Heart left ventricle (tissue), 13 donors: ENCODE measurements around the gene FLG2.

Source experiments
- CTCF ChIP-seq, 12 donors: fragments of 200-600 bp; sonication (generic) in 4 of 12; IDR thresholded peaks; one replicate each; pipeline versions ENCODE4 v1.5.0 to v1.8.0; 2018 to 2022; ENCODE audit warnings: antibody characterized with exemption in 12 of 12, mild to moderate bottlenecking in 5 of 12
- POLR2A ChIP-seq, 2 donors: fragments of 450-650 bp; IDR thresholded peaks; one replicate each; pipeline ENCODE4 v1.6.1; 2017; ENCODE audit warnings: antibody characterized with exemption in 2 of 2, mild to moderate bottlenecking in 2 of 2, moderate library complexity in 2 of 2
- donor health status: ischemic (EF 13 %, LVEDD 7.1; RV severe dilation, severe dysfunction).
- donor health status: DM: no; HTN: yes; CAD: no.
- donor health status: DM: no; HTN: no; CAD: no.
- donor health status: ischemic (EF 25% LVEDD 6.9; RV normal size, moderate dysfunction).
- donor health status: ischemic (EF 25% LVEDD 5.7; RV mildly dilated, moderate dysfunction).
- donor health status: ischemic (EF 35%, LVEDD 5.7; RV mildly dilated, moderate dysfunction).
- donor health status: nonischemic (EF 11% LVEDD 7.7; RV severe dilation, severe dysfunction).
- donor health status: DM: yes; HTN: yes; CAD: no.
- donor health status: PGD.
- donor health status: ischemic (EF 29% LVEDD 5.4; RV normal size, mild dysfunction).
- donor health status: nonischemic (EF 23%, LVEDD 6.1; RV moderate dilation, normal function).

DNA sequence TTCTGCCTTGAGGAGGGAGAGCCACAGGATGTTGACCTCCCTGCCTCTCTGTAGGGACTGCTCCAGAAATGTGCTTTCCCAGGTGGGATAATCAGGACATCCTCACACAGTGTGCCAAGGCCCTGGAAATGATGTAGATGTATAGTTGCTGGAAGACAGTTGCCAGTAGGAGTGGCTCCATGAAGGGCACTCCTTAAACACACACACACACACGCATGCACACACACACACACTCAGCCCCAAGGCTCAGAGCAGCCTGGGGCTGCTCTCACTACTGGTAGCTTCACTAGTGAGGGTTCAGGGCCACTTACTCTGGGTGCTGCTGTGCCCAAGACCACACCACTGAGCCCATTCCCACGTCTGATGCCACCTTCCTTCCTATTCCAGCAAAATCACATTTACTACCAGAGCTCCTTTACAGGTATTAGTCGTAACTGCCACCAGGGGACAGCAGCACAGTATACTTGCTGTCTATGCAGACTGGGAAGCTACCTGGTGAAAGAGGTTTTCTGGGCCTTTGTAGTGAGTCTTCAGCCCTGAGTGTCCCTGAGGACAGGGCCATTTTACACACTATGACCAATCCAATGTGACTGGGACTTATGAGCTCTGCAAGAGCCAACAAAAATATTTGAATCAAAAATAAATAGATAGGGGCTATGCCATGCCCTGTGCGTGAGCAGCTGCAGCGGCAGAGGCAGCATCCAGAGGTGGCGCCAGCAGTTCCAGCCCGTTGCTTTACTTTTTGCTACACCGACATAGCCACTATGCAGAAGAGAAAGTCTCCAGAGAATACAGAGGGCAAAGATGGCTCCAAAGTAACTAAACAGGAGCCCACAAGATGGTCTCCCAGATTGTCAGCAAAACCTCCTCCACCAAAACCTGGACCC lies 39.2 kb upstream of the FLG2 start:
- TF ChIP-seq CTCF (IDR thresholded peaks at IDR 0.05) = peak in 5 of 12 donors; percentile 12 to 27 (median 19)
- TF ChIP-seq POLR2A (IDR thresholded peaks at IDR 0.05) = no peak
